Calu3 (cell line): ENCODE results near the gene RTL9. TPM values are rescaled to one million over a fixed set of nuclear protein-coding genes. Genes with fewer than 3 reads are reported as not detected.

Source experiments
- BruUV-seq: library from RNA; stranded (reverse); fragments of 400-500 nt; replicated peaks from 2 replicates; lab custom pipeline; 2021; lab: Mats Ljungman, UMichigan
- CTCF ChIA-PET: fragments of 300-600 bp; sonication (Branson Sonifier 250); formaldehyde crosslinking; loops from one replicate; lab custom pipeline; 2022; ENCODE audit warnings: antibody characterized with exemption; lab: Charles Lee
- DNase-seq: peaks from one replicate; pipeline ENCODE4 v3.0.0; 2022
- H3K27ac Mint-ChIP-seq: one replicate; pipeline ENCODE4 v1.8.0; 2022; ENCODE audit warnings: mixed read lengths; ENCODE audit not compliant: unreplicated experiment
- H3K27me3 Mint-ChIP-seq: one replicate; pipeline ENCODE4 v1.8.0; 2022; ENCODE audit warnings: mixed read lengths; ENCODE audit not compliant: unreplicated experiment
- H3K36me3 Mint-ChIP-seq: one replicate; pipeline ENCODE4 v1.8.0; 2022; ENCODE audit warnings: mild to moderate bottlenecking, moderate library complexity, mixed read lengths; ENCODE audit not compliant: insufficient read depth, unreplicated experiment
- H3K4me1 Mint-ChIP-seq: one replicate; pipeline ENCODE4 v1.8.0; 2022; ENCODE audit warnings: mild to moderate bottlenecking, low read depth, mixed read lengths; ENCODE audit not compliant: unreplicated experiment
- H3K4me3 Mint-ChIP-seq: one replicate; pipeline ENCODE4 v1.8.0; 2022; ENCODE audit warnings: mild to moderate bottlenecking, low read depth, moderate library complexity, mixed read lengths; ENCODE audit not compliant: unreplicated experiment
- H3K9me3 Mint-ChIP-seq: one replicate; pipeline ENCODE4 v1.8.0; 2022; ENCODE audit warnings: low read depth, mixed read lengths; ENCODE audit not compliant: unreplicated experiment
- intact Hi-C: fragments of 100-400 bp; cut with micrococcal nuclease; formaldehyde crosslinking; loops from one replicate; pipeline ENCODE4 v1.10.0; 2022; ENCODE audit not compliant: unreplicated experiment
- total RNA-seq: library from RNA; stranded (reverse); gene quantifications from 2 replicates; pipeline ENCODE4 v1.2.3, GENCODE V29; 2022
- TF ChIP-seq, protein P1 (sequence below): fragments of 200-600 bp; IDR thresholded peaks from one replicate; pipeline ENCODE4 v1.8.0; 2022; ENCODE audit warnings: antibody characterized with exemption; ENCODE audit not compliant: unreplicated experiment

Gene RTL9
- total RNA-seq, 1 experiment from 2014 or later: not detected

DNA sequence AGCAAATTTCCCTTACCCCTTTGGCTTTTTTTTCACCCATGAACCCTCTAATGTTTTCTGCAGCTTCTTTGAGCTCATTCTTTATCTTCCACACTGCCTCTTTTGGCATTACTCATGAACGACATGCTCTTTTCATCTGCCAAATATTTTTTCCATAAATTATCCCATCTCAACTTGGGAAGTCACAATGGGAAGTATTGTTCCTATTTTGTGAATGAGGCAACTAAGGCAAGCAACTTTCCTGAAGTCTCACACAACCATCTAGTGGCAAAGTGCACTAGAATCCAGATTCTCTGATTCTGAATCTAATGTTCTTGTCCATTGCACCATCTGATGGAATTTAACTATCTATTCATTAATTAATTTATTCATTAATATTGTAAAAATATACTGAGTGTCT lies 625 bp downstream of the RTL9 start:
- Mint-ChIP-seq H3K4me3 (no peak overlapping the region), H3K36me3 (no peaks in the 10 kb centered on the region), H3K4me1 (no peaks in the 10 kb centered on the region), H3K9me3 (no peaks in the 10 kb centered on the region), H3K27me3 (no peaks in the 10 kb centered on the region), H3K27ac (no peak overlapping the region)
- BruUV-seq: no TSS peak
- CTCF ChIA-PET: no interaction called here
- intact Hi-C loops: no loop called here
- TF ChIP-seq, protein P1, sequence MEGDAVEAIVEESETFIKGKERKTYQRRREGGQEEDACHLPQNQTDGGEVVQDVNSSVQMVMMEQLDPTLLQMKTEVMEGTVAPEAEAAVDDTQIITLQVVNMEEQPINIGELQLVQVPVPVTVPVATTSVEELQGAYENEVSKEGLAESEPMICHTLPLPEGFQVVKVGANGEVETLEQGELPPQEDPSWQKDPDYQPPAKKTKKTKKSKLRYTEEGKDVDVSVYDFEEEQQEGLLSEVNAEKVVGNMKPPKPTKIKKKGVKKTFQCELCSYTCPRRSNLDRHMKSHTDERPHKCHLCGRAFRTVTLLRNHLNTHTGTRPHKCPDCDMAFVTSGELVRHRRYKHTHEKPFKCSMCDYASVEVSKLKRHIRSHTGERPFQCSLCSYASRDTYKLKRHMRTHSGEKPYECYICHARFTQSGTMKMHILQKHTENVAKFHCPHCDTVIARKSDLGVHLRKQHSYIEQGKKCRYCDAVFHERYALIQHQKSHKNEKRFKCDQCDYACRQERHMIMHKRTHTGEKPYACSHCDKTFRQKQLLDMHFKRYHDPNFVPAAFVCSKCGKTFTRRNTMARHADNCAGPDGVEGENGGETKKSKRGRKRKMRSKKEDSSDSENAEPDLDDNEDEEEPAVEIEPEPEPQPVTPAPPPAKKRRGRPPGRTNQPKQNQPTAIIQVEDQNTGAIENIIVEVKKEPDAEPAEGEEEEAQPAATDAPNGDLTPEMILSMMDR: no peak
- DNase-seq: no peak

DNA sequence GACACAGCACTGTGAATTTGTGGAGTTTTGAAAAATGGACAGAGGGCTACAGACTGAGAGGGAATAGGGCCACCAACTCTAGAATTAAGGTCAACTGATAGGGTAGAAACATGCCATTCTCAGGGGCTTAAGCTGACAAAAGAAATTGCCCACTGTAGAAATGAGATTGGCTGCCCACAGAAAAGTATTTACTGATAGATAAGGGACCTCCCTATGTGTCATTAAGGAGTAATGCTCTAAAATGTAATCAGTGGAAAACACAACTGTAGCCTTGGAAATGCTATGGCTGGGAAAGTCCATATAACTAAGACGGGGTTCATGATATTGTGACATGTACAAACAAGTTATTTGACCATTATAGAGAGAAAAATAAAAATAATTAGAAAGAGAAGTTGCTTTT lies 4.6 kb downstream of the RTL9 start:
- H3K27ac Mint-ChIP-seq: no peak overlapping the region
- no peak overlapping the region for H3K4me3 Mint-ChIP-seq
- no peaks in the 10 kb centered on the region for H3K4me1 Mint-ChIP-seq
- CTCF ChIA-PET: no interaction called here
- H3K36me3 Mint-ChIP-seq: no peaks in the 10 kb centered on the region
- no TSS peak for BruUV-seq
- H3K9me3 Mint-ChIP-seq: no peaks in the 10 kb centered on the region
- H3K27me3 Mint-ChIP-seq: no peaks in the 10 kb centered on the region
- no peak for DNase-seq
- TF ChIP-seq, protein P1: no peak
- intact Hi-C loops: no loop called here

DNA sequence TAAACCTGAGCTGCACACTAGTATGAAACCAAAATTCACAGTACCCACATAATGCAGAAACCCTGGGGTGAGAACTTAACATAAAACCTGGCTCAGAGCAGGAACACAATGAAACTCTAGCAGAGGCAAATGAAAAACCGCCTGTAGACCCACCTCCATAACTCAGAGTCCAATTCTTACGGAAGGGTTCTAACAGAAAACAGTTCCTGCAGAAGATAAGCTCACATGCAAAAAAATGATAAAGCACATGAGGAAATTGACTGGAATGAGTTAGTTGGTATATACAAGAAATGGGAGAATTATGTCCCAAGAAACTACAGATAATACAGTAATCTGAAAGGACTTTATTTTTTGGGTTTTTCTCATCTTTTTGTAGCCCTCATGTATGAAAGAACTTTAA lies 14.7 kb downstream of the RTL9 start:
- TF ChIP-seq, protein P1: no peak
- no peaks in the 10 kb centered on the region for H3K36me3 Mint-ChIP-seq
- CTCF ChIA-PET: no interaction called here
- no peaks in the 10 kb centered on the region for H3K4me1 Mint-ChIP-seq
- H3K4me3 Mint-ChIP-seq: no peak overlapping the region
- BruUV-seq: no TSS peak
- no peaks in the 10 kb centered on the region for H3K27me3 Mint-ChIP-seq
- DNase-seq: no peak
- H3K9me3 Mint-ChIP-seq: no peaks in the 10 kb centered on the region
- intact Hi-C loops: no loop called here
- no peak overlapping the region for H3K27ac Mint-ChIP-seq

DNA sequence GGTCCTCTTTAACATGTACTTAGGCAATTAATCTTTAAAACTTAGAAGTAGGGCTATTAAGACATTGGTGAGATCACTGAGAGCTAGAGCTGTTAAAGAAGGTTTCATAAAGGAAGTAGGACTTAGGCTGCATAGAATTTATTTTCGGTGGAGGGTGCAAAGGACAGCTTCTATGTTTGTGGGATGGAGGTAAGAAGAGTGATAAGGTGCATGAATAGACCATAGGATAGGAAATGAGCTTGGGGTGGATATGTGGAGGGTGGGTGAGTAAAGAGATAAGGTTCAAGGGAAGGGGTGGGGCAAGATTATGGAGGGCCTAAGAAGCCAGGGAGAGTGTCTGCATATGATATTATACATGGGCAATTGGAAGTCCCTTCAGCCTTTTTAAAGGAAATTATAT lies 15.9 kb downstream of the RTL9 start:
- Mint-ChIP-seq H3K27me3 (no peaks in the 10 kb centered on the region), H3K9me3 (no peaks in the 10 kb centered on the region), H3K27ac (no peak overlapping the region), H3K4me3 (no peak overlapping the region), H3K36me3 (no peaks in the 10 kb centered on the region), H3K4me1 (no peaks in the 10 kb centered on the region)
- CTCF ChIA-PET: no interaction called here
- no TSS peak for BruUV-seq
- intact Hi-C loops: no loop called here
- DNase-seq: no peak
- TF ChIP-seq, protein P1: no peak

DNA sequence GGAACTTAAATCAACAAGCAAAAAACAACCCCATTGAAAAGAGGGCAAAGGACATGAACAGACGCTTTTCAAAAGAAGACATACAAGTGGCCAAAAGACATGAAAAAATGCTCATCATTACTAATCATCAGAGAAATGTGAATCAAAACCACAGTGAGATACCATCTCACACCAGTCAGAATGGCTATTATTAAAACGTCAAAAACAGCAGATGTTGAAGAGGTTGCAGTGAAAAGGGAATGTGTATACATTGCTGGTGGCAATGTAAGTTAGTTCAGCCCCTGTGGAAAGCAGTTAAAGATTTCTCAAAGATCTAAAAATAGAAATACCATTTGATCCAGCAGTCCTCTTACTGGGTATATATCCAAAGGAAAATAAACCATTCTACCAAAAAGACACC lies 22.6 kb downstream of the RTL9 start:
- DNase-seq: no peak
- H3K4me3 Mint-ChIP-seq: no peak overlapping the region
- no peaks in the 10 kb centered on the region for H3K36me3 Mint-ChIP-seq
- TF ChIP-seq, protein P1: no peak
- no peaks in the 10 kb centered on the region for H3K9me3 Mint-ChIP-seq
- intact Hi-C loops: no loop called here
- CTCF ChIA-PET: no interaction called here
- H3K4me1 Mint-ChIP-seq: no peaks in the 10 kb centered on the region
- no TSS peak for BruUV-seq
- no peak overlapping the region for H3K27ac Mint-ChIP-seq
- H3K27me3 Mint-ChIP-seq: no peaks in the 10 kb centered on the region
